ENCODE data around the gene CDH4. TPM values are rescaled to one million over a fixed set of nuclear protein-coding genes. Genes with fewer than 3 reads are reported as not detected.

The CDH4 gene
- total and polyA plus RNA-seq, 9 of the 15 experiments (the other 6 are each of a cell fraction or from before 2014, with no cell fraction given) = 0.04 TPM; not detected in 8

- TF ChIP-seq, protein P1, sequence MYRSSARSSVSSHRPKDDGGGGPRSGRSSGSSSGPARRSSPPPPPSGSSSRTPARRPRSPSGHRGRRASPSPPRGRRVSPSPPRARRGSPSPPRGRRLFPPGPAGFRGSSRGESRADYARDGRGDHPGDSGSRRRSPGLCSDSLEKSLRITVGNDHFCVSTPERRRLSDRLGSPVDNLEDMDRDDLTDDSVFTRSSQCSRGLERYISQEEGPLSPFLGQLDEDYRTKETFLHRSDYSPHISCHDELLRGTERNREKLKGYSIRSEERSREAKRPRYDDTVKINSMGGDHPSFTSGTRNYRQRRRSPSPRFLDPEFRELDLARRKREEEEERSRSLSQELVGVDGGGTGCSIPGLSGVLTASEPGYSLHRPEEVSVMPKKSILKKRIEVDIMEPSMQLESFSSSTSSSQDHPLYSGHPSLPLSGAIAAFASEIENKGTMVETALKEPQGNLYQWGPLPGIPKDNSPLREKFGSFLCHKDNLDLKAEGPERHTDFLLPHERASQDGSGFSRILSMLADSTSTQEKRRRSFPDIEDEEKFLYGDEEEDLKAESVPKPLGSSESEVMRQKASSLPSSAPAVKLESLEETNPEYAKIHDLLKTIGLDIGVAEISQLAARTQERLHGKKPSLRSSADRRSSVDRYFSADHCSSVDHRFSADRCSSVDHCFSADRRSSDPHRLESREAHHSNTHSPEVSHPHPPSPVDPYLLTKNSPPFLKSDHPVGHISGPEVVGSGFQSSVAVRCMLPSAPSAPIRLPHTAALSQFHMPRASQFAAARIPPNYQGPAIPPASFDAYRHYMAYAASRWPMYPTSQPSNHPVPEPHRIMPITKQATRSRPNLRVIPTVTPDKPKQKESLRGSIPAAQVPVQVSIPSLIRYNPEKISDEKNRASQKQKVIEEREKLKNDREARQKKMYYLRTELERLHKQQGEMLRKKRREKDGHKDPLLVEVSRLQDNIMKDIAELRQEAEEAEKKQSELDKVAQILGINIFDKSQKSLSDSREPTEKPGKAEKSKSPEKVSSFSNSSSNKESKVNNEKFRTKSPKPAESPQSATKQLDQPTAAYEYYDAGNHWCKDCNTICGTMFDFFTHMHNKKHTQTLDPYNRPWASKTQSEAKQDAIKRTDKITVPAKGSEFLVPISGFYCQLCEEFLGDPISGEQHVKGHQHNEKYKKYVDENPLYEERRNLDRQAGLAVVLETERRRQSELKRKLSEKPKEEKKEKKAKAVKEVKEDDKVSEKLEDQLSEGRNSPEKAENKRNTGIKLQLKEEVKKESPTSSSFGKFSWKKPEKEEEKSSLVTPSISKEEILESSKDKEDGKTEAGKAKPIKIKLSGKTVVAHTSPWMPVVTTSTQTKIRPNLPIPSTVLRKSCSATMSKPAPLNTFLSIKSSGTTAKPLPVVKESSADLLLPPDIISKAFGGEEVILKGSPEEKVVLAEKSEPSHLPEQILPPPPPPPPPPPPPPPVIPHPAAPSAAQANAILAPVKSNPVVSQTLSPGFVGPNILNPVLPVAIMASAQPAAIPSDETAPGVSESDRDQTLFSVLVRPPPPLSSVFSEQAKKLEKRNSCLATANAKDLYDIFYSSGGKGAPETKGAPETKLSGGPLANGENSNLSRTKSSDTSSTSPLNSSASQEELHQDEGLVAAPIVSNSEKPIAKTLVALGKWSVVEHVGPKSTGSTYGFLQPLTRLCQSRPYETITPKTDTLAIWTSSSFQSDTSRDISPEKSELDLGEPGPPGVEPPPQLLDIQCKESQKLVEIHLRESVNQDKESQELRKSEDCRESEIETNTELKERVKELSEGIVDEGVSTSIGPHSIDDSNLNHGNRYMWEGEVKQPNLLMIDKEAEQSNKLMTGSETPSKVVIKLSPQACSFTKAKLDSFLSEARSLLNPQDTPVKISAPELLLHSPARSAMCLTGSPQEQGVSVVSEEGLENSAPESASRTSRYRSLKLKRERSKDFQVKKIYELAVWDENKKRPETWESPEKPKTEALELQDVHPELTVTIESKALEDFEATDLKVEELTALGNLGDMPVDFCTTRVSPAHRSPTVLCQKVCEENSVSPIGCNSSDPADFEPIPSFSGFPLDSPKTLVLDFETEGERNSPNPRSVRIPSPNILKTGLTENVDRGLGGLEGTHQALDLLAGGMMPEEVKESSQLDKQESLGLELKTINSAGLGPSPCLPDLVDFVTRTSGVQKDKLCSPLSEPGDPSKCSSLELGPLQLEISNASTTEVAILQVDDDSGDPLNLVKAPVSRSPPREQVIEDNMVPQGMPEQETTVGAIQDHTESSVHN (IDR thresholded peaks at IDR 0.05; ENCODE audit: borderline replicate concordance in 1 of 2, low read depth in 1 of 2) = no peak
- TF ChIP-seq SP1 (CRISPR knock-in tag; IDR thresholded peaks at IDR 0.05) (no peak), SRSF9 (IDR thresholded peaks at IDR 0.05; ENCODE audit: borderline replicate concordance, low read depth, low read length) (no peak), RBM22 (IDR thresholded peaks at IDR 0.05; ENCODE audit: low read depth, low read length, poor library complexity, severe bottlenecking) (no peak), TGIF2 (CRISPR knock-in tag; IDR thresholded peaks at IDR 0.05) (no peak), ZSCAN32 (CRISPR knock-in tag; IDR thresholded peaks at IDR 0.05) (no peak)
- TF ChIP-seq, protein P2, sequence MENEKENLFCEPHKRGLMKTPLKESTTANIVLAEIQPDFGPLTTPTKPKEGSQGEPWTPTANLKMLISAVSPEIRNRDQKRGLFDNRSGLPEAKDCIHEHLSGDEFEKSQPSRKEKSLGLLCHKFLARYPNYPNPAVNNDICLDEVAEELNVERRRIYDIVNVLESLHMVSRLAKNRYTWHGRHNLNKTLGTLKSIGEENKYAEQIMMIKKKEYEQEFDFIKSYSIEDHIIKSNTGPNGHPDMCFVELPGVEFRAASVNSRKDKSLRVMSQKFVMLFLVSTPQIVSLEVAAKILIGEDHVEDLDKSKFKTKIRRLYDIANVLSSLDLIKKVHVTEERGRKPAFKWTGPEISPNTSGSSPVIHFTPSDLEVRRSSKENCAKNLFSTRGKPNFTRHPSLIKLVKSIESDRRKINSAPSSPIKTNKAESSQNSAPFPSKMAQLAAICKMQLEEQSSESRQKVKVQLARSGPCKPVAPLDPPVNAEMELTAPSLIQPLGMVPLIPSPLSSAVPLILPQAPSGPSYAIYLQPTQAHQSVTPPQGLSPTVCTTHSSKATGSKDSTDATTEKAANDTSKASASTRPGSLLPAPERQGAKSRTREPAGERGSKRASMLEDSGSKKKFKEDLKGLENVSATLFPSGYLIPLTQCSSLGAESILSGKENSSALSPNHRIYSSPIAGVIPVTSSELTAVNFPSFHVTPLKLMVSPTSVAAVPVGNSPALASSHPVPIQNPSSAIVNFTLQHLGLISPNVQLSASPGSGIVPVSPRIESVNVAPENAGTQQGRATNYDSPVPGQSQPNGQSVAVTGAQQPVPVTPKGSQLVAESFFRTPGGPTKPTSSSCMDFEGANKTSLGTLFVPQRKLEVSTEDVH (IDR thresholded peaks at IDR 0.05; ENCODE audit: low read depth, partially characterized antibody) = no peak
These were observed 162.5 kb downstream of the CDH4 start (continued) for GRCh38 chr20:61414455-61414991.
